G401 (cell line): ENCODE data around the gene RGPD3. TPM values are rescaled to one million over a fixed set of nuclear protein-coding genes. Genes with fewer than 3 reads are reported as not detected.
"Not testable (repeated sequence)": the region's sequence is repeated elsewhere in the genome, so short reads cannot be mapped to it uniquely, and the experiment has no call there.

ENCODE experiments used
- DNase-seq: peaks from one replicate; pipeline ENCODE4 v3.0.0-alpha.2; 2015; ENCODE audit warnings: low spot score
- in situ Hi-C: cut with HindIII; loops from 2 replicates; pipeline ENCODE4 v1.10.0; 2016; ENCODE audit warnings: low sequenced_read_pairs, mixed read lengths
- total RNA-seq: library from RNA; depleted of rRNA; stranded (reverse); fragments of >200 nt; shearing (Covaris generic); gene quantifications from 2 replicates; pipeline ENCODE4 v1.2.3, GENCODE V29; 2014

Gene RGPD3
- total RNA-seq, 1 experiment from 2014 or later: 0.81 TPM

DNA sequence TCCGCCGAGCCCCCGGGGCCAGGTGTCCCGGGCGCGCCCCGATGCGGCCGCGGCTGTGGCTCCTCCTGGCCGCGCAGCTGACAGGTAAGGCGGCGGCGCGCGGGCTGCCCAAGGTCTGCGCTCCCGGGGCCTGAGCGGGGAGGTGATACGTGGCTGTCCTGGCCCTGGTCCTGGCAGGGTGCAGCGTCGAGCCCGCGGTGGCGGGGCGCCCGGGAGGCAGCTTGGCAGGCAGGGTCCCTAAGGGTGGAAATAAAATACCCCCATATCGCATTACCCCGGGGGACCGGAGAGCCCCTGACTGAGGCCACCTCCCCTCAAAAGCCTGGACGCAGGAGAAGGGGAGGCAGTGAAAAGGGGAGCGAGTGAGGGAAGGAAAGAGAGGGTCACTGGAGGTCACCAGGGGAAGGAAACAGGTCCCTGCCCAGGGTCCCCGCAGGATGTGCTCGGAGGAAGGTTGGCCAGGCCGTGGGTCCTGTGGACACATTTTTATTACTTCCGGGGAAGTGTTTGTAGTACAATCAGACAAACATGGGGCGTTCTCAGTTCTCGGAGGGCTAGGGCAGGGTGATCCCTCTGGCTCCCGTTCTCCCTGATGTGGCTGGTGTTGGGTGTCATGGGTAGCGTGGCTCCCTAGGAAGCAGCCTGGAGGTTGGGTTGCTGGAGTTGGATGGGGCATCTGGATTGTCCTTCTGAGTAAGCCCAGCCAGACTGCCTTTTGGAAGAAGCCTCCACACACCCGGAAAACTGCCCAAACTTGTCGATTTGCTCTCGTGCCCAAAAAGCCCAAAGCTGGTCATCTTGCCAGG is 19.4 kb upstream of the RGPD3 start:
- DNase-seq, in situ Hi-C loops: not testable (repeated sequence)

DNA sequence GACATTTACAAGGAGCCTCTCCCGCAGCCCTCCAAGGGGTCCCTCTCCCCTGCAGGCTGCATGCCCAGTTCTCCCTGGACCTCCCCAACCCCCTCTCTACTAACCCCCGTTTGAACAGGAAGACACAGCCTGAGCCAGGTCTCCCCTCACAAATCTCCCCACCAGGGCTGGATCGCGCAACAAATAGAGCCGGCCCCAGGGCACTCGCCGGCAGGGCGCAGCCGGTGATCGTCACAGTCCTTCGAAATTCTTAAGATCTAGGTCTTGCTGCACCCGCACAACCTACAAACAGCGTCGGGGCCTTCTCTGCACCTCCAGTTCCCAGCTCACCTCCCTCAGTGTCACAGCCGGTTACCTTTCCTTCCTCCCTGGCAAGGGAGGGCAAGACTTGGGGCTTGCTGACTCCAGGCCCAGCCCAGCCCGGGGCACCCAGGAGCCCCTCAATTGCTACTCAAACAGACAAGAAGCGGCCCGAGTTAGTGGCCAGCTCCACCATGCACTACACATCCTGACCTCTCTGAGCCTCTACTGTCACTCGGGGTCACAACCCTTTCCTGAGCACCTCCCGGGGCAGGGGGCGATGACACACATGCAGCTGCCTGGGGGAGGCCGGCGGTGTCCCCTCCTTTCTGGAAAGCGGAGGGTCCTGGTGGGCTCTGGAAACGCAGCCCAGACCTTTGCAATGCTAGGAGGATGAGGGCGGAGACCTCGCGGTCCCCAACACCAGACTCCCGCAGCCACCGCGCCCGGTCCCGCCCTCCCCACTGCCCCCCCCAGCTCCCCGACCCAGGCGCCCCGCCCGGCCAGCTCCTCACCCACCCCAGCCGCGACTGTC is 18.6 kb upstream of the RGPD3 start, which contains the start of gene CD8B2:
CD8B2 (plus strand) TSS at position 814 of the 835 bp plus-strand sequence. CDS start 63 bp downstream, outside the sequence.
- in situ Hi-C loops: not testable (repeated sequence)

DNA sequence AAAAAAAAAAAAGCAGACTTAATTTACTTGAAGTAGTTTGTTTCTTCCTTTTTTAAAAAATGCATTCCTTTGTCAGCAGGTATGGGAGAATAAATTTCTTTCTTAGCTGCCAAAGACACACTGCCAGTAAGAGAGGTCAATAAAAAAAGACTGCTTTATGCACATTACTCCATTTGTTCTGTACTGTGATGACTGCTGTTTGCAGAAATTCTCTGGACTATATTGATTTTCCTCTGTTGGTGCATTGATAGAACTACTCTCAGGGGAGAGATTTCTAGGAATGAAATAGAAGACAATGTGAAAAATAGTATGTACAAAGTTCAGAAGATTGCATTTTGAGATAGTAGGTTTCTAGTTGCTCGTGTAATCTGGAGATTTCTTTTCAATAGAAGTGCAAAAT is 11.3 kb upstream of the RGPD3 start:
- in situ Hi-C loops, DNase-seq: not testable (repeated sequence)

More for the DNA sequence above, 18.6 kb upstream of the RGPD3 start, which contains the start of gene CD8B2:
- DNase-seq: not testable (repeated sequence)

DNA sequence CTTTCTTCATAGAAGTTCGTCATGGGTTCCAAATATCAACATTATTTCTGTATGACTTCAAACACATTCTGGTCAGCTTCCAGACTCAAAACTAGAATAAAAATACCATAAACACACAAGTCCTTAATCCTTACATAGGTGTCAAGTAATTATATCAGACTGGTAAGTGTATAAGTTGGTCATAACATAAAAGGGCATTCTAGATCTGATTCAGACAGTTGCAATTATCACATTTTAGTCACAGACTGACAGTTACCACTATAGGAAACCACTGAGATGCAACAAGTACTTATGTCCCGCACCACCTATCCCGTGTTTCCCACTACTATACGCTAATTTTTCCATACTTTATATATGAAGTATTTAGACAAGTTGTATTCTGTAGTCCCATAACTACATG is 9.4 kb upstream of the RGPD3 start:
- in situ Hi-C loops, DNase-seq: not testable (repeated sequence)

DNA sequence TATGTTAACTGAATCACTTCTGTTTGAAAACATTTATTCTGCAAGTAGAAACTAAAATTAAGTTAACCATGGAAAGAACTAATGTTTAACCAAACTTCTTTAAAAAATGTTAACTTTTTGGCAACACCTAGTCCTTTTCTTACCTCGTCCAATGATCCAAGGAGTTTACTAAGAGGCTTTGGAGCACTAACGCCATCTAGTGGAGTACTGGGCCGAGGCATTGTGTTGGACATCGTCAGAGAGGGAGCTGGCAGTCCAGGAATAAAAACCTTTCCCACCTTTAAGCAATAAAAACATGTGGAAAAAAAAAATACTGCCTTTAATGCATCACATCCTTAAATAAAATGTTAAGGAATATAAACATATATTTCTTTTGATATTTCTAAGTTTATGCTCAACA is 2.4 kb upstream of the RGPD3 start:
- in situ Hi-C loops, DNase-seq: not testable (repeated sequence)

DNA sequence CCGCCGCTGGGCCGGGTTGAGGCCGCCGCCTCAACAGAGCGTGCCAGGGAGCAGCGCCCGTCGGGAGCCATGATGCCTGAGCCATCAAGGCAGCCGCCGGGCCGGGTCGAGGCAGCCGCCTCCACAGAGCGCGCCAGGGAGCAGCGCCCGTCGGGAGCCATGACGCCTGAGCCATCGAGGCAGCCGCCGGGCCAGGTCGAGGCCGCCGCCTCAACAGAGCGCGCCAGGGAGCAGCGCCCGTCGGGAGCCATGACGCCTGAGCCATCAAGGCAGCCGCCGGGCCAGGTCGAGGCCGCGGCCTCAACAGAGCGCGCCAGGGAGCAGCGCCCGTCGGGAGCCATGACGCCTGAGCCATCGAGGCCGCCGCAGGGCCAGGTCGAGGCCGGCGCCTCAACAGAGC is 697 bp downstream of the RGPD3 start:
- in situ Hi-C loops, DNase-seq: not testable (repeated sequence)

DNA sequence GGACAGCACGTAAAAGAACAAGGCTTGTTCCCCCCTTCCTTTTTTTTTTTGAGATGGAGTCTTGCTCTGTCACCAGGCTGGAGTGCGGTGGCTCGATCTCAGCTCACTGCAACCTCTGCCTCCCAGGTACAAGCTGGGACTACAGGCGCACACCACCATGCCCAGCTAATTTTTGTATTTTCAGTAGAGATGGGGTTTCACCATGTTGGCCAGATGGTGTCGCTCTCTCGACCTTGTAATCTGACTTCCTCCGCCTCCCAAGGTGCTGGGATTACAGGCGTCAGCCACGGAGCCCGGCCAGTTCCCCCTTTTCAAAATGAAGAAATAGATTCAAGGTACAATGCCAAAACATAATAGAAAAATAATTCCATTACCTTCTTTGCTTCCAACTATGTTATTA is 6.3 kb downstream of the RGPD3 start:
- in situ Hi-C loops, DNase-seq: not testable (repeated sequence)

DNA sequence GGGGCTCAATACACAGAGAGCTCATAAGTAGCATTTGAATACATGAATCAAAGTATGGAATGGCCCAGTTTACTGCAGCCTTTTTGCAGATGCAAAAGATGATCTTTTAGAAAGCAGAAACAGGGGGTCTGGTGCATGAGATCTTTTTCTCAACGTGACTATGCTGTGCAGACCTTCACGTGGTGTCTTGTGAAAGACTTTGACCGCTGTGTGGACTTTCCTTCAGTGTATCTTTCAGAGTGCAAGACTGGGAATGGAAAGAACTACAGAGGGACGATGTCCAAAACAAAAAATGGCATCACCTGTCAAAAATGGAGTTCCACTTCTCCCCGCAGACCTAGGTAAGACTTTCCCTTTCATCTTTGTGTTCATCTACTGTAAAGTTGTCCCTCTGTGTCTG is 77.5 kb downstream of the RGPD3 start:
- DNase-seq, in situ Hi-C loops: not testable (repeated sequence)

DNA sequence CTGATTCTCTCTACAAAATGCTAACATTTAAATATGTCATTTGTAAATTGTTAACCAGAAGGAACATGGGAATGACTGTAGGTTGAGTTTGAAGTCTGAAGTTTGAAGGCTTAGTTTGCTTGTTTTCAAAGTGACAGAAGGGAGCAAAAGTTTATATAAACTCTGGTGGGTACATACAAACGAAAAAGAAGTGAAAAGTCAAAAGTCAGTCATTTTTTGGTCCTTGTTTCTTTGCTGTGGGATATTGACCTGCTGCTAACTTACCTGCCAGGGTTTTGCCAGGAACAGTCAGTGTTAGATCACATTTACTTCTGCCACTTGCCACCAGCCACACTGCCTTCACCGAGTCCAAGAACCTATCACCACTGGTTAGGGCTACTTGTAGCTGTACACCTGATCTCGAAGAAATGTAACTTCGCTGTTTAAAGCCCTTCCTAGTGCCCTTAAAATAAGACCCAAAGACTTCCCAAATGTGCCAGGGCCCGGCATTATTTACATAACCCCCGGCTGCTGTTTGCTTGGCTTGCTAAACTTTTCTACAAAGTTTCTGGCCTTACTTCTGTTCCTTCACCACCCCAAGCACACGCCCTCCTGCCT is 79.3 kb downstream of the RGPD3 start:
- DNase-seq, in situ Hi-C loops: not testable (repeated sequence)

DNA sequence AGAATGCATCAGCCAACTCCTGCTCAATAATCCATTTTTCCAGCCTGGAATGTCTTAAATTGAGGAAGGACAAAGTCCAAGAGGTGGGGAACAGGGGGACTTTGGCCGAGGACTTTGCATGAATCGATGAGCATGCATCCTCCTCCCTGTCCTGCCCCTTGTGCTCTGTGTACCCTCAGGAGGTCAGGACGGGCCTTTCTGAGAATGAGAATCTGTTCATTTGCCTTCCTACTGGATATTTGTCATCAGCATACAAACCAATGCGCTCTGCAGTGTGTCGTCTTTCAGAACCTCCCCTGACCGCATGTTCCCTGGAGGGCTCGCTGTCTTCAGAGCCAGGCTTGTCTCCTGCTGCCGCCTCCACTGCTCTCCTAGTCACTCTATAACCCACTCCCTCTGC is 83.7 kb downstream of the RGPD3 start:
- in situ Hi-C loops: not testable (repeated sequence)

DNA sequence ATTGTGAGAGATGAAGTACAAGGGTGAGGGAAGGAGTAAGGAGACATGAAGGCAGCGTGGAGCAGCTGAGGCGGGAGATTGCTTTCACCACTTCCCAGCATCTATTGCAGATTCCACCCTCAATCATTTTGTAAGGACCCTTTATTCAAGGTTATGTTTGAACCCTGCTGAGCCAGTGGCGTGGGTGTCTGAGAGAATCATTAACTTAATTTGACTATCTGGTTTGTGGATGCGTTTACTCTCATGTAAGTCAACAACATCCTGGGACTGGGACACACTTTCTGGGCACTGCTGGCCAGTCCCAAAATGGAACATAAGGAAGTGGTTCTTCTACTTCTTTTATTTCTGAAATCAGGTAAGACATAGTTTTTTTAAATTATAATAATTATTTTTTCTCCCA is 86.3 kb downstream of the RGPD3 start:
- DNase-seq, in situ Hi-C loops: not testable (repeated sequence)

More for the DNA sequence above, 83.7 kb downstream of the RGPD3 start:
- not testable (repeated sequence) for DNase-seq

DNA sequence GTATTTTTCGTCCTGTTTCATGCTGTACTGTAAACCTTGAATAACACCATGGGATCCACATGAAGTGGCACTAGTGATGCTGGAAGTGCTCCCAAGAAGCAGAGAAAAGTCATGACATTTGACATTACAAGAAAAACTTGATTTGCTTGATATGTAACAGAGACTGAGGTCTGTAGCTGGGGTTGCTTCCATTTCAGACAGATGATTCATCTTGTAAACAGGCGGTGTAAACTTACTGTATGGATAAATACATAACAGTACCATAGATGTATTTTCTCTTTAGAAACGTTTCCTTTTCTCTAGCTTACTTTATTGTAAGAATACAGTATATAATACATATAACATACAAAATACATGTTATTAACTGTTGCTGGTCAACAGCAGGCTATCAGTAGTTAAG is 88.6 kb downstream of the RGPD3 start:
- DNase-seq, in situ Hi-C loops: not testable (repeated sequence)

DNA sequence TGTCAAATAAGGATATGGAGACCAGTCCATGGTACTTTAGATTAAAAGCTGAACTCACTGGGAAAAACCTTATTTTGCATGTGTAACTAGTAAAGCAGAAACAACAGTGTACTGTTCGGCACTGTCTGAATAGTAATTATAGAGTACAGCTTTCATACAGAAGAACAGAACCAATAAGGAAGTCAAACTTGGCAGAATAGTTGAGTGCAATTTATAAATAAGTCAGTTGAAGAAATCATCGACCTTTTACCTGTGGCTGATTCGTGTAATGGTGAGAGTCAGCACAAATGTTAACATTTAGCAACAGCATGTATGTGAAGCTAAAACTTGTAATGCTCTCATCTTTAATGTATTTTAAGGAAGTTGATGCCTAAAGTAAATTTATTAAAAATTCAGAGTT is 99.0 kb downstream of the RGPD3 start:
- in situ Hi-C loops, DNase-seq: not testable (repeated sequence)

DNA sequence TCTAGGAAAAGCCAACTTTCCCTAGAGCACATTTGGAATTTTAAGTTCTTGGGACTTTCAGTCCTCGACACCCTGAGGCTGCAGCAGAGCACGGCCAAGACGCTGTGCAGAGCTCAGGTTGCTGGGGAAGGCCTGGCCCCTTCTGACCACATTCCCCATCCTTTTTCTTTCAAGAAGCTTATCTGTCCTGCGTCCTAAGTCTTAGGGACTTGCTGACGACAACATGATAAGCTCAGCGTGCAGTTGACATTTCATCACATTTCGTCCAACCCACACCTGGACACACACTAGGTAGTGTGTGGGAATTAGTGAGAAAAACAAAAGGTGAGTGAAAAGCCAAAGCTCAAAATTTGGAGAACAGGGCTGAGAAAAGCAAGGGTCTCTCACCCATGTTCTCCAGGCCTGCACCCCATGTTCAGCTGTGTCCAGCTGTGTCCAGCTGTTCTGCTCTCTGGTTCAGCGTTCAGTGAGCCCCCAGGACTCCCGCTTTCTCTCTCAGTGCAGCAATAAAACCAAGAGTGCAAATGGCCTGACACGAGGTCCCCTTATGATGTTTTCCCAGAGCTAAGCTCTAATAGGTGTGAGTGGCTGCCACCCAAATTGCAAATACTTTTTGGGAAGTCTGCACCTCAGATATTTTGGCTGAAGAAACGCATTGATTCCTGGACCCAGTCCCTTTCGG is 101.9 kb downstream of the RGPD3 start:
- DNase-seq: no peak
- in situ Hi-C loops: no loop called here

DNA sequence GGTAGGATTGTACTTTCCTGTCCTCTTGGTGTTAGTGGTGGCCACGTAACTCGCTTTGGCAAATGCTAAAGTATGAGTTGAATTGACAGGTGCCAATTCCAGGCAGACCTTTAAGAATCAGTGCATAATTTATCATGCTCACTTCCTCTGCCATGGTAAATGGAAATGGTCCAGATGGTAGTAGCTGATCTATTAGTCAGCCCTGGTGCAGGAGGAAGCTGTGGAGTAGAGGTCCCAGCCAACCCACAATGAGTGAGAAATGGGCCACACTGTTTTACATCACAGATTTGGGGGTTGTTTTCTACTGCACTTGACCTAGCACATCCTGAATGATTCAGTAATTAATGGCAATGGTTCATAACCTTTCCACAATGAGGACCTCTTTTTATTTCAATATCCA is 104.4 kb downstream of the RGPD3 start:
- in situ Hi-C loops: no loop called here

DNA sequence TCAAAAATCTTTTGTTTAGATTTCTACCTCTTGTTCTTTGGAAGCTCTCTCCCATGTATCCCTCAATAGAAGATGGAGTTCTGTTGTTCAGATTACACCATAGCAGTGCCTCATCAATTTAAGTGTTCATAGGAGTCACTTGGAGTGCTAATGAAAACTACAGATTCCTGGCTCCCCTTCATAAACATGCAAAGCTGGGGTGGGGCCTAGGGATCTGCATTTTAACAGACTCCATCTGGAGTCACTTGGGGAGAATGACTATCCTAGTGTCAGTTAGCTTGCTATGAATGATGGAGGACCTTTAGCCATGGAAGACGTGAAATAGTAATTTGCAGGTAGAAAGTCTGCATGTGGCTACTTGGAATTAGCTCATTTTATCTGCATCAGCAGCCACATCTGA is 105.4 kb downstream of the RGPD3 start:
- DNase-seq: no peak
- in situ Hi-C loops: no loop called here

More for the DNA sequence above, 104.4 kb downstream of the RGPD3 start:
- DNase-seq: no peak

DNA sequence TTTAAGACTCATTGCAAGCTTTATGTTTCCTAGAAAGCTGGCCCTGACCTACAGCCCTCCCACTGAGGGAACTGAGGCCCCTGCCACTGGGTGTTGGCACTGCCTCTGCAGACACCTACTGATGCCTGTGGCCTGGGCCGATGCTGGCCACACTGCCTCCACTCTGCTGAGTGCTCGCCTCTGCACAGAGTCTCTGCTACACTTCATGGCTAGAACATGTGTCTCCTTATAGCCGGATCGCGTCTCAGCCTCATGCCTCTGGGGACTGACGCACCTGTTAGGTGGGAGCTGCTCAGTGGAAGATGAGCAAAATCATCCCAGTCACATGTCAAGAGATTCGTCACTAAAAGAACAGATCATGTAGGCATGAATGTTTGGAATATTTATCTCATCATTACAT is 108.7 kb downstream of the RGPD3 start:
- in situ Hi-C loops: no loop called here

DNA sequence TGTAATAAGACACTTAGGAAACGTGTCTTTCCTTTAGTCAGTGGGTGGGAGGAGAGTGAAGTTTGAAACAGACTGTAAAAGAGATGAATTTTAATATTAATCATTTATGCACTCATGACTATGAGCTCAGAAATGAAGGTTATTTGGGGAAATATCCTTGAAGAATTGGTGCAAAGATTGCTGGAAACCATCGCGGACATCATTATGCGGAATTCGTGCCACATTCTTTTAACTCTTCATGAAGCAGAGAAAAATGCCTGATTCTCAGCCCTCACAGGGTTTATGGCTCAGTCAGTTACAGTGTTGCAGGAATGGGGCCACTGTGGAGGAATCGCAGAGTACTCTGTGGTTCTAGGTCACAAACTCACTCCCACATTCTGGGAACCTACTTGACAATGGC is 109.7 kb downstream of the RGPD3 start:
- DNase-seq: no peak
- in situ Hi-C loops: no loop called here

More for the DNA sequence above, 108.7 kb downstream of the RGPD3 start:
- DNase-seq: no peak

DNA sequence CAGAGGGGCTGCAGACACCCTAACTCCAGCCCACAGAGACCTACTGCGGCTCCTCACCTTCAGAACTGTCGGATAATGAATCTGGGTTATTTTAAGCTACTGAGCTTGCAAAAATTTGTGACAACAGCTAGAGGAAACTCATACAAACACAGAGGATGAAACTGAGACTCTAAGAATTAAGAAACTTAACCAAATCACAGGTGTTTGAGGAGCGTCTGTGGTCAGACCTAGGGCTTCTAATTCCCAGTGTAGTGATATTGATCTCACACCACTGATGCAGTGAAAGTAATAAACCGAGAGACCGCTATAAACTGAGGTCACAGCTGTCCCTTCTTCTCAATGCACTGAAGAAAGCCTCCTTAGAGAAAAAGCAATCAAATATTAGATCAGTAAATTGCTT is 110.1 kb downstream of the RGPD3 start:
- in situ Hi-C loops: no loop called here

More for the DNA sequence above, 110.1 kb downstream of the RGPD3 start:
- no peak for DNase-seq
